Kidney (tissue), 14 donors: ENCODE data around the gene PNKP. TPM values are rescaled to one million over a fixed set of nuclear protein-coding genes. Genes with fewer than 3 reads are reported as not detected.

Experiments
- DNase-seq, 5 donors: peaks; one replicate each; pipeline ENCODE4 v3.0.0-alpha.2; 2013 to 2020
- FAIRE-seq: peaks from 2 replicates; lab custom pipeline; 2012; peaks lifted over from hg19 to GRCh38; lab: Jason Lieb, UNC
- H3K27ac ChIP-seq, 2 donors: one replicate each; pipeline ENCODE4 v1.7.0; 2013; ENCODE audit warnings: low read depth in 2 of 2, low read length in 2 of 2, inconsistent platforms in 1 of 2
- H3K27me3 ChIP-seq: one replicate; pipeline ENCODE4 v1.7.1; 2013; ENCODE audit warnings: low read length, inconsistent platforms; ENCODE audit not compliant: control insufficient read depth, insufficient read depth
- H3K36me3 ChIP-seq, 3 donors: one replicate each; pipeline versions ENCODE4 v1.7.0 to v1.7.1; 2013; ENCODE audit warnings: low read length in 3 of 3, control low read depth in 1 of 3, inconsistent platforms in 1 of 3; ENCODE audit not compliant: insufficient read depth in 3 of 3, control insufficient read depth in 2 of 3
- H3K4me1 ChIP-seq, 3 donors: one replicate each; pipeline versions ENCODE4 v1.7.0 to v1.7.1; 2013; ENCODE audit warnings: low read length in 3 of 3, inconsistent platforms in 1 of 3, low read depth in 1 of 3; ENCODE audit not compliant: control insufficient read depth in 2 of 3, insufficient read depth in 2 of 3
- H3K4me3 ChIP-seq, 3 donors: one replicate each; pipeline versions ENCODE4 v1.7.0 to v1.8.1; 2013; ENCODE audit warnings: low read length in 3 of 3, control low read depth in 1 of 3, inconsistent platforms in 1 of 3
- H3K9ac ChIP-seq, 3 donors: one replicate each; pipeline versions ENCODE4 v1.7.0 to v1.7.1; 2013; ENCODE audit warnings: low read length in 3 of 3, control low read depth in 1 of 3, inconsistent platforms in 1 of 3
- H3K9me3 ChIP-seq, 3 donors: one replicate each; pipeline versions ENCODE4 v1.7.0 to v1.7.1; 2013; ENCODE audit warnings: low read length in 3 of 3, control low read depth in 1 of 3, inconsistent platforms in 1 of 3; ENCODE audit not compliant: control insufficient read depth in 2 of 3, insufficient read depth in 1 of 3
- CTCF ChIP-seq: IDR thresholded peaks from 3 replicates; pipeline ENCODE4 v1.5.1; 2012; ENCODE audit warnings: mild to moderate bottlenecking, moderate library complexity, borderline replicate concordance; ENCODE audit not compliant: insufficient read depth; ENCODE audit errors: extremely low read depth
- intact Hi-C: fragments of 100-400 bp; cut with DNase I; formaldehyde crosslinking; loops from one replicate; pipeline ENCODE4 v1.11.1; 2022
- microRNA-seq: library from miRNA; unstranded; fragments of <30 nt; microRNA quantifications from one replicate; pipeline ENCODE4 v1.2.0, GENCODE V29; 2020
- polyA plus RNA-seq: library from polyadenylated mRNA; stranded (reverse); fragments of 350-450 nt; fragmentation: Illumina TruSeq; extraction: RNeasy Lipid Tissue Mini Kit (QIAGEN cat#74804); gene quantifications from one replicate; pipeline ENCODE4 v1.2.3, GENCODE V29; 2014; ENCODE audit warnings: low read depth, low replicate concordance; ENCODE audit not compliant: insufficient read depth
- total RNA-seq: library from RNA; stranded (reverse); fragmentation: NEBNext Ultra II Directional; extraction: Animal tissue kit (Norgen Biotek cat#: 25700); gene quantifications from one replicate; pipeline ENCODE4 v1.2.1, GENCODE V29; 2021
- donor health status: control.
- donor health status: control.
- donor health status: control.
- donor health status: control.
- donor health status: control.
- donor health status: DM: yes; HTN: yes; CAD: no.
- donor health status: Normal renal cell carcinoma (clear cell type).

Gene PNKP
- total and polyA plus RNA-seq, 2 donors from 2014 or later = 45.5 to 101 TPM

GRCh38 chr19:49811328-49811727 is 56.0 kb downstream of the PNKP start:
- intact Hi-C loops = no loop called here
- Histone ChIP-seq H3K36me3 (peaks cover 0 to 5% (median 2%) of the 10 kb centered on the region in 3 donors), H3K4me1 (peaks cover 7 to 15% (median 8%) of the 10 kb centered on the region in 3 donors), H3K4me3 (no peak overlapping the region), H3K27ac (peak overlapping the region in 1 of 2 donors; percentile 28), H3K27me3 (no peaks in the 10 kb centered on the region), H3K9me3 (no peaks in the 10 kb centered on the region), H3K9ac (peak overlapping the region in 1 of 3 donors; percentile 26)
- DNase-seq (no peak), FAIRE-seq (no peak)
- no peak for TF ChIP-seq CTCF

Small RNA genes within 50 kb of the gene (microRNA-seq; reads per million reads assigned to microRNA genes)
- not detected for gene MIR4749
- not detected for gene MIR4750
- gene MIR6800 = not detected

Other genes starting within 250 kb of the PNKP start
- 92.3 TPM for gene RRAS, start 227.4 kb downstream of the PNKP start, total RNA-seq
- gene RRAS, start 227.4 kb downstream of the PNKP start, polyA plus RNA-seq = 140 TPM
- gene SCAF1, start 225.4 kb downstream of the PNKP start, total RNA-seq = 69.0 TPM
- gene SCAF1, start 225.4 kb downstream of the PNKP start, polyA plus RNA-seq = 18.1 TPM
- gene IRF3, start 201.7 kb downstream of the PNKP start, total RNA-seq = 84.9 TPM
- 64.5 TPM for gene IRF3, start 201.7 kb downstream of the PNKP start, polyA plus RNA-seq
- 14.4 TPM for gene BCL2L12, start 201.6 kb downstream of the PNKP start, total RNA-seq
- gene BCL2L12, start 201.6 kb downstream of the PNKP start, polyA plus RNA-seq = 13.5 TPM
- gene PRMT1, start 190.3 kb downstream of the PNKP start, total RNA-seq = 119 TPM
- 131 TPM for gene PRMT1, start 190.3 kb downstream of the PNKP start, polyA plus RNA-seq
- gene ADM5, start 178.0 kb downstream of the PNKP start, total RNA-seq = 2.1 TPM
- gene ADM5, start 178.0 kb downstream of the PNKP start, polyA plus RNA-seq = 0.60 TPM
- gene CPT1C, start 176.5 kb downstream of the PNKP start, total RNA-seq = 6.0 TPM
- 2.6 TPM for gene CPT1C, start 176.5 kb downstream of the PNKP start, polyA plus RNA-seq
- gene TSKS, start 104.3 kb downstream of the PNKP start, total RNA-seq = 0.50 TPM
- 0.47 TPM for gene TSKS, start 104.3 kb downstream of the PNKP start, polyA plus RNA-seq
- gene AP2A1, start 100.6 kb downstream of the PNKP start, total RNA-seq = 70.0 TPM
- gene AP2A1, start 100.6 kb downstream of the PNKP start, polyA plus RNA-seq = 32.0 TPM
- 26.9 TPM for gene FUZ, start 54.3 kb downstream of the PNKP start, total RNA-seq
- 51.2 TPM for gene FUZ, start 54.3 kb downstream of the PNKP start, polyA plus RNA-seq
- 53.2 TPM for gene MED25, start 49.3 kb downstream of the PNKP start, total RNA-seq
- 37.3 TPM for gene MED25, start 49.3 kb downstream of the PNKP start, polyA plus RNA-seq
- 118 TPM for gene PTOV1, start 16.4 kb downstream of the PNKP start, total RNA-seq
- gene PTOV1, start 16.4 kb downstream of the PNKP start, polyA plus RNA-seq = 235 TPM
- gene AKT1S1, start 9.8 kb upstream of the PNKP start, total RNA-seq = 33.7 TPM
- 47.2 TPM for gene AKT1S1, start 9.8 kb upstream of the PNKP start, polyA plus RNA-seq
- gene TBC1D17, start 10.1 kb upstream of the PNKP start, total RNA-seq = 43.6 TPM
- gene TBC1D17, start 10.1 kb upstream of the PNKP start, polyA plus RNA-seq = 34.8 TPM
- gene IL4I1, start 29.3 kb upstream of the PNKP start, total RNA-seq = 12.8 TPM
- gene IL4I1, start 29.3 kb upstream of the PNKP start, polyA plus RNA-seq = 0.82 TPM
- gene ATF5, start 61.6 kb upstream of the PNKP start, total RNA-seq = 36.4 TPM
- 22.7 TPM for gene ATF5, start 61.6 kb upstream of the PNKP start, polyA plus RNA-seq
- gene NUP62, start 61.9 kb upstream of the PNKP start, total RNA-seq = 39.0 TPM
- gene NUP62, start 61.9 kb upstream of the PNKP start, polyA plus RNA-seq = 17.1 TPM
- 1.2 TPM for gene SIGLEC11, start 93.6 kb upstream of the PNKP start, total RNA-seq
- 1.5 TPM for gene SIGLEC11, start 93.6 kb upstream of the PNKP start, polyA plus RNA-seq
- gene VRK3, start 157.8 kb upstream of the PNKP start, total RNA-seq = 53.2 TPM
- 69.0 TPM for gene VRK3, start 157.8 kb upstream of the PNKP start, polyA plus RNA-seq
- 10.7 TPM for gene ZNF473, start 158.4 kb upstream of the PNKP start, total RNA-seq
- gene ZNF473, start 158.4 kb upstream of the PNKP start, polyA plus RNA-seq = 2.6 TPM